ENCODE results near the gene GAL3ST3.

DNA sequence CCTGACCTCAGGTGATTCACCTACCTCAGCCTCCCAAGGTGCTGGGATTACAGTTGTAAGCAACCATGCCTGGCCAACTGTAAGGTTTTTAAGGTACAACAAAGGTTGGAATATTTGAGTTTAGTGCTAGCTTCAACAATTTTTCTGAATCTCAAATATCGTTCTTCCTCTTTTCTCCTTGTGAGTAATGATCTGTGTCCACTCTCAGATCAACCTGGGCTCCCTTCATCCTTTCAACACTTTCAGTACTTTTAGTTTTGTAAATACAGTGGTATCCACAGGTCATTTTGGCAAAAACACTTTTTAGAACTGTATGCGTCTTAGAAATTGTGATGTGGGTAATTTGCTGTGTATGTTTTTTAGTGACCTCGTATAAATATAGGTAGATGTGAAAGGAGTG, 29.0 kb upstream of the GAL3ST3 start:
- TF ChIP-seq, protein P1, sequence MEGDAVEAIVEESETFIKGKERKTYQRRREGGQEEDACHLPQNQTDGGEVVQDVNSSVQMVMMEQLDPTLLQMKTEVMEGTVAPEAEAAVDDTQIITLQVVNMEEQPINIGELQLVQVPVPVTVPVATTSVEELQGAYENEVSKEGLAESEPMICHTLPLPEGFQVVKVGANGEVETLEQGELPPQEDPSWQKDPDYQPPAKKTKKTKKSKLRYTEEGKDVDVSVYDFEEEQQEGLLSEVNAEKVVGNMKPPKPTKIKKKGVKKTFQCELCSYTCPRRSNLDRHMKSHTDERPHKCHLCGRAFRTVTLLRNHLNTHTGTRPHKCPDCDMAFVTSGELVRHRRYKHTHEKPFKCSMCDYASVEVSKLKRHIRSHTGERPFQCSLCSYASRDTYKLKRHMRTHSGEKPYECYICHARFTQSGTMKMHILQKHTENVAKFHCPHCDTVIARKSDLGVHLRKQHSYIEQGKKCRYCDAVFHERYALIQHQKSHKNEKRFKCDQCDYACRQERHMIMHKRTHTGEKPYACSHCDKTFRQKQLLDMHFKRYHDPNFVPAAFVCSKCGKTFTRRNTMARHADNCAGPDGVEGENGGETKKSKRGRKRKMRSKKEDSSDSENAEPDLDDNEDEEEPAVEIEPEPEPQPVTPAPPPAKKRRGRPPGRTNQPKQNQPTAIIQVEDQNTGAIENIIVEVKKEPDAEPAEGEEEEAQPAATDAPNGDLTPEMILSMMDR (IDR thresholded peaks at IDR 0.05) = no peak
- no peak for TF ChIP-seq EZH2 (IDR thresholded peaks at IDR 0.05; ENCODE audit: borderline replicate concordance, insufficient read depth, low read depth, low read length, poor library complexity, severe bottlenecking)
